Activated CD4-positive, alpha-beta memory T cell treated with anti-CD3 and anti-CD28 coated beads for 36 hours (primary cell): Measurements from ENCODE around the gene RAB1A. TPM values are rescaled to one million over a fixed set of nuclear protein-coding genes. Genes with fewer than 3 reads are reported as not detected.
"Not testable (repeated sequence)": the region's sequence is repeated elsewhere in the genome, so short reads cannot be mapped to it uniquely, and the experiment has no call there.

Experiments
- CTCF ChIA-PET: fragments of 350-600 bp; sonication (Branson Sonifier 250); formaldehyde crosslinking; loops from one replicate; lab custom pipeline; 2021; ENCODE audit warnings: antibody characterized with exemption, inconsistent platforms; lab: Charles Lee
- POLR2A ChIA-PET: fragments of 350-600 bp; sonication (Branson Sonifier 250); formaldehyde crosslinking; loops from one replicate; lab custom pipeline; 2021; ENCODE audit warnings: antibody characterized with exemption; lab: Charles Lee
- DNase-seq: peaks from one replicate; pipeline ENCODE4 v3.0.0-alpha.2; 2020
- H3K27ac Mint-ChIP-seq: one replicate; pipeline ENCODE4 v1.8.0; 2021; ENCODE audit warnings: mixed read lengths
- H3K27me3 Mint-ChIP-seq: one replicate; pipeline ENCODE4 v1.8.0; 2021; ENCODE audit warnings: mixed read lengths
- H3K36me3 Mint-ChIP-seq: one replicate; pipeline ENCODE4 v1.8.0; 2021; ENCODE audit warnings: mixed read lengths
- H3K4me1 Mint-ChIP-seq: one replicate; pipeline ENCODE4 v1.8.0; 2021; ENCODE audit warnings: low read depth, mixed read lengths
- H3K4me3 Mint-ChIP-seq: one replicate; pipeline ENCODE4 v1.8.0; 2021; ENCODE audit warnings: mild to moderate bottlenecking, mixed read lengths
- H3K9me3 Mint-ChIP-seq: one replicate; pipeline ENCODE4 v1.8.0; 2021; ENCODE audit warnings: mixed read lengths
- intact Hi-C: fragments of 100-400 bp; cut with micrococcal nuclease; formaldehyde crosslinking; loops from one replicate; pipeline ENCODE4 v1.15.1; 2023
- total RNA-seq, 2 experiments: library from RNA; stranded (reverse); gene quantifications; one replicate each; pipeline ENCODE4 v1.2.3, GENCODE V29; 2021

Gene RAB1A
- total RNA-seq, 2 experiments from 2014 or later, result 84.3 to 84.5 TPM

DNA sequence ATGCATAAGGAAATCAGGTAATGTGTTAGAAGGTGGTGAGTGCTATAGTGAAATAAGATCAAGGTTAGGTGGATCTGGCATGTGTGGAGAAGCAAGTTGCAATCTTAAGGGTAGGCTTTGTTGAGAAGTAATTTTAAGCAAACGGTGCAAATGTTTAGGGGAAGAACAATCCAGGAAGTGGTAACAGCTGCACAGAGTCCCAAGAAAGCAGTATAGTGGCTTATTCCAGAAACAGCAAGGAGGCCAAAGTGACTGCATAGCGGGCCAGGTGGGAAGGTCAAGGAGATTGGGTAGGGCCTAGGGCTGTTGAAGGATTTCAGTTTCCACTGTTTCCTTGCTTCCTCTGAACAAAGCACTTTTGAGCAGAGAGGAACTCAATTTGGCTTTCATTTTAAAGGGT lies 30.0 kb upstream of the RAB1A start:
- CTCF ChIA-PET, result interaction anchor here (0.8 kb wide), 1 partner anchor 9 kb away, joined by 5 read pairs; no protein-coding TSS in a partner anchor
- peaks cover 6% of the 10 kb centered on the region for H3K4me1 Mint-ChIP-seq

DNA sequence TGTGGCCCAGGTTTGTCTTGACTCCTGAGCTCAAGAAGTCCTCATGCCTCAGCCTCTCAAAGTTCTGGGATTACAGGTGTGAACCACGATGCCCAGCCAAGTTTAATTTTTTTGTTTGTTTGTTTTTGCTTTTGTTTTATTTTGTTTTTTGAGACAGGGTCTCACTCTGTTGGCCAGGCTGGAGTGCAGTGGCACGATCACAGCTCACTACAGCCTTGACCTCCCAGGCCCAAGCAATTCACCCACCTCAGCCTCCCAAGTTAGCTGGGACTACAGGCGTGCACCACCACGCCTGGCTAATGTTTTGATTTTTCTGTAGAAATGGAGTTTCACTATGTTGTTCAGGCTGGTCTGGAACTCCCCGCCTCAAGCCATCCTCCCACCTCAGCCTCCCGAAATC lies 29.4 kb upstream of the RAB1A start:
- Mint-ChIP-seq H3K27ac (no peak overlapping the region), H3K9me3 (no peaks in the 10 kb centered on the region), H3K27me3 (peaks cover 2% of the 10 kb centered on the region), H3K4me1 (peaks cover 6% of the 10 kb centered on the region), H3K4me3 (no peak overlapping the region), H3K36me3 (no peaks in the 10 kb centered on the region)
- no peak for DNase-seq
- intact Hi-C loops, result no loop called here
- CTCF ChIA-PET, result interaction anchor here (0.8 to 1.4 kb wide), 2 partner anchors 10 to 94 kb away, joined by 5 read pairs; no protein-coding TSS in a partner anchor
- POLR2A ChIA-PET, result no interaction called here

More for the DNA sequence above, 30.0 kb upstream of the RAB1A start:
- Mint-ChIP-seq H3K36me3 (no peaks in the 10 kb centered on the region), H3K27ac (no peak overlapping the region), H3K27me3 (peaks cover 2% of the 10 kb centered on the region), H3K4me3 (no peak overlapping the region), H3K9me3 (no peaks in the 10 kb centered on the region)
- DNase-seq, result no peak
- intact Hi-C loops, result no loop called here
- POLR2A ChIA-PET, result no interaction called here

DNA sequence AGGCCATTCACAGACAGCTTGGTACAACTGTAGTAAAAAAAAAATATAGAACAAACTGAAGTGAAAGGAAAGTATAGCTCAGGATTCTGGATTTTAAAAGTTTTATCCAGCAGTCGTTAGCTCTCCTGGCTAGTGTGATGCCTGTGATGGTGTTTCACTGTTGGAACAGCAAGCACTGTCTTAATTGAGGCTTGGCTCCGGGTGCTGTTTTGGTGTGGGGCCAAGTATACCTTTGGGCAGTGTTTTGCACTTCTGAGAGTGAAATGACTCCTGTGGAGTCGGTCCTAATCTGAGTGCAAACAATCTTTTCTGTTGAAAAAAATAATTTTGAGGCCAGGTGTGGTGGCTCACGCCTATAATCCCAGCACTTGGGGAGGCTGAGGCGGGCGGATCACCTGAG lies 28.7 kb upstream of the RAB1A start:
- ChIA-PET CTCF (interaction anchor here (1.4 kb wide), 1 partner anchor 94 kb away, joined by 5 read pairs; no protein-coding TSS in a partner anchor), POLR2A (no interaction called here)
- Mint-ChIP-seq H3K27ac (no peak overlapping the region), H3K27me3 (peaks cover 2% of the 10 kb centered on the region), H3K9me3 (no peaks in the 10 kb centered on the region), H3K36me3 (no peaks in the 10 kb centered on the region), H3K4me1 (peaks cover 6% of the 10 kb centered on the region), H3K4me3 (no peak overlapping the region)
- intact Hi-C loops, result no loop called here
- no peak for DNase-seq

DNA sequence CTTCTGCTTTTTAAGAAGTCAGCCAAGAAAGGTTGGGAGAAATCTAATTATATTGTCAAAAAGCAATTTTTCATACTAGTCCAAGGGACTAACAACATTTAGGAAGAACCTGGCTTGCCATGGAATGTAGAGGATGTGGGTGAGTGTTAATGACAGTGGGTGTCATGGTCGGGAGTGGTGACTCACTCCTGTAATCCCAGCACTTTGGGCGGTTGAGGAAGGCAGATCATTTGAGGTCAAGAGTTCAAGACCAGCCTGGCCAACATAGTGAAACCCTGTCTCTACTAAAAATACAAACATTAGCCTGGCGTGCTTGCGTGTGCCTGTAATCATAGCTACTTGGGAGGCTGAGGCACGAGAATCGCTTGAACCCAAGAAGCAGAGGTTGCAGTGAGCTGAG lies 27.9 kb upstream of the RAB1A start:
- H3K27me3 Mint-ChIP-seq, H3K36me3 Mint-ChIP-seq, H3K4me3 Mint-ChIP-seq, intact Hi-C loops, H3K27ac Mint-ChIP-seq, DNase-seq, POLR2A ChIA-PET, H3K9me3 Mint-ChIP-seq, H3K4me1 Mint-ChIP-seq: not testable (repeated sequence)
- CTCF ChIA-PET, result interaction anchor here (1.4 kb wide), 1 partner anchor 93 kb away, joined by 5 read pairs; no protein-coding TSS in a partner anchor

DNA sequence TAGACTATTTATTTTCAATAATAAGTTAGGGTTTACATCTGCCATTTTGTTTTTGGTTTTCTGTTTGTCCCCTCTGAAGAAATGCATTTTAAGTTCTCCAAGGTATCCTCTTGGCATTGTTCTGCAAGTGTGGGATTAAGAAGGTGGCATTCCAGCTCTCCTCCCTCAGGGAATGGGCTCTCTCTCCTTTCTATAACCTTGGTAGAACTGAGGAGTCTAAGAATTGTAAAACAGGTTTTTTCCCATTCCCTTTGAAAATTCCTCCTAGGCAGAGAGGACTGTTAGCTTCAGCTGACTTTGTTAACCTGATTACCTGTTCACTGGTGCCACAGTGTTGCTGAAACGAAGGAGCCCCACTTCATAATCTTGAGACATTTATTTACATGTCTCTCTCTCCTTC lies 26.1 kb upstream of the RAB1A start:
- POLR2A ChIA-PET, result no interaction called here
- Mint-ChIP-seq H3K27ac (no peak overlapping the region), H3K9me3 (no peaks in the 10 kb centered on the region), H3K36me3 (no peaks in the 10 kb centered on the region), H3K4me1 (peaks cover 3% of the 10 kb centered on the region), H3K27me3 (peaks cover 2% of the 10 kb centered on the region), H3K4me3 (no peak overlapping the region)
- CTCF ChIA-PET, result interaction anchor here (1.3 to 2.1 kb wide), 3 partner anchors 13 to 91 kb away, joined by 4 to 8 read pairs (median 5); no protein-coding TSS in a partner anchor
- DNase-seq, result no peak
- intact Hi-C loops, result no loop called here

DNA sequence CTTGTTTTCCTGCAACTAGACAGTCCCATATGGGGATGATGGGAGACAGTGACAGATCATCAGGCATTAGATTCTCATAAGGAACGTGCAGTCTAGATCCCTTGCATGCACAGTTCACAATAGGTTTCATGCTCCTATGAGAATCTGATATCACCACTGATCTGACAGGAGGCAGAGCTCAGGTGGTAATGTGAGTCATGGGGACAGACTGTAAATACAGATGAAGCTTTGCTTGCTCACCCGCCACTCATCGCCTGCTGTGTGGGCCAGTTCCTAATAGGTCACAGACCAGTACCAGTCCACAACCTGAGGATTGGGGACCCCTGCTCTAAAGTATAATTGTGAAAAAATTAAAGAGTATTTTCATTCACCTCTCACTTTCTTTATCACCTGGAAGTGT lies 23.6 kb upstream of the RAB1A start:
- H3K36me3 Mint-ChIP-seq, result no peaks in the 10 kb centered on the region
- ChIA-PET CTCF (interaction anchor here (1.3 kb wide), 1 partner anchor 16 kb away, joined by 3 read pairs; no protein-coding TSS in a partner anchor), POLR2A (no interaction called here)
- DNase-seq, result no peak
- intact Hi-C loops, result no loop called here
- H3K27me3 Mint-ChIP-seq, result peaks cover 2% of the 10 kb centered on the region
- no peak overlapping the region for H3K27ac Mint-ChIP-seq
- no peak overlapping the region for H3K4me3 Mint-ChIP-seq
- no peaks in the 10 kb centered on the region for H3K9me3 Mint-ChIP-seq
- no peaks in the 10 kb centered on the region for H3K4me1 Mint-ChIP-seq

DNA sequence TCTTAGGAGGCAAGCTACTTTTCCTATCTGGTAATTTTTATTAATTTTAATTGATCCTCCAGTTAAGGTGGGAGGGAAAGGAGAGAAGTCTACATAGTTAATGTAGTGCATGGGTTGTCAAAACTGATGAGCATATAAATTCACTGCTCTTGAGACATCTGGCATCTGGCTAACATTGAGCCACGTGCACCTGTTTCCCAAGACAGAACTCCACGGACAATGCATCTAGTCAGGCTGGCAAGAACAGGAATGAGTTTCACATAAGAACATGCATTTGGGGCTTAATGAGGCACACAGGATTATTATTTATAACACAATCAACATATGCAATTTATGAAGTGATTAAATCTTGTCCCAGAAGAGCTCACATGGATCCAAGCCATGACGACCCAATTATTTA lies 16.2 kb upstream of the RAB1A start:
- ChIA-PET CTCF (no interaction called here), POLR2A (no interaction called here)
- Mint-ChIP-seq H3K27me3 (peaks cover 3% of the 10 kb centered on the region), H3K4me1 (no peaks in the 10 kb centered on the region), H3K4me3 (no peak overlapping the region), H3K36me3 (no peaks in the 10 kb centered on the region), H3K9me3 (no peaks in the 10 kb centered on the region), H3K27ac (no peak overlapping the region)
- no peak for DNase-seq
- intact Hi-C loops, result no loop called here

DNA sequence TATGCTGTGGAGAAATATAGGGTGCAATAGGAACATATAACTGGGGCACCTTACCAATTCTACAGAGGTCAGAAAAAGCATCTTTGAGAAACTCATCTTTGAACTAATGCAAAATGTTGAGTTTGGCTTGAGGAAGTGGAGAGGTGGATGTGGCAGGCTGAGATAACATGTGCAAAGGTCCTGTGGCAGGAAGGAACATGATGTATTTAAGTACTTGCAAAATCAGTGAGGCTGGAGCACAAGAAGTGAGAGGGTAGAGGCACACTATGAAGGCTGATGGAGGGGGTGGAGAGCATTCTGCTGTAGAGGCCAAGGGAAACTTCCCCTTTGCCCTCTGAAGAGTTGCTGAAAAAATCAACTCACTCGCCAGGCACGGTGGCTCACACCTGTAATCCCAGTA lies 14.7 kb upstream of the RAB1A start:
- no peaks in the 10 kb centered on the region for H3K9me3 Mint-ChIP-seq

DNA sequence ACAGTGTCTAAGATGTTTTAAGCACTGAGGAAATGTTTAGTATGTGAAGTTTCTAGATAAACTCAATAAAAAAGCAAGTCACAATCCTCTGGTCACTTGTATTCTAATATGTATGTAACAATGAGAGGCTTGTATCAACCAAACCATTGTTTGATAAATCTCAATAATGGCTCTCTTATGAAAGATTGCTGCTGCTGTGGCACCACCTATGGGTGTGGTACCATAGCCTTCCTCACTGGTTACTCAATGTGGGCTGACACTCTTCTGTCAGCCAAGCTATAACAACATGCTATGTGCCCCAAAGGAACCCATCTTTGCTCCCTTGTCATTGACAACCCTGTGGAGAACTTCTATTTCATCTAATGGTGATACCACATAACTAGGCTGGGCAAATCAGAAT lies 12.6 kb upstream of the RAB1A start:
- H3K4me1 Mint-ChIP-seq, result no peaks in the 10 kb centered on the region
- ChIA-PET POLR2A (no interaction called here), CTCF (interaction anchor here (1.4 to 1.7 kb wide), 2 partner anchors 78 to 228 kb away, joined by 3 to 6 read pairs; no protein-coding TSS in a partner anchor)
- no peaks in the 10 kb centered on the region for H3K36me3 Mint-ChIP-seq
- no peaks in the 10 kb centered on the region for H3K9me3 Mint-ChIP-seq
- no peak overlapping the region for H3K27ac Mint-ChIP-seq
- intact Hi-C loops, result no loop called here
- DNase-seq, result peak; percentile 15
- H3K4me3 Mint-ChIP-seq, result no peak overlapping the region
- peaks cover 3% of the 10 kb centered on the region for H3K27me3 Mint-ChIP-seq

More for the DNA sequence above, 14.7 kb upstream of the RAB1A start:
- Mint-ChIP-seq H3K4me3 (no peak overlapping the region), H3K36me3 (no peaks in the 10 kb centered on the region), H3K27ac (no peak overlapping the region), H3K27me3 (peaks cover 3% of the 10 kb centered on the region), H3K4me1 (no peaks in the 10 kb centered on the region)
- DNase-seq, result no peak
- CTCF ChIA-PET, result no interaction called here
- intact Hi-C loops, result no loop called here
- POLR2A ChIA-PET, result no interaction called here

DNA sequence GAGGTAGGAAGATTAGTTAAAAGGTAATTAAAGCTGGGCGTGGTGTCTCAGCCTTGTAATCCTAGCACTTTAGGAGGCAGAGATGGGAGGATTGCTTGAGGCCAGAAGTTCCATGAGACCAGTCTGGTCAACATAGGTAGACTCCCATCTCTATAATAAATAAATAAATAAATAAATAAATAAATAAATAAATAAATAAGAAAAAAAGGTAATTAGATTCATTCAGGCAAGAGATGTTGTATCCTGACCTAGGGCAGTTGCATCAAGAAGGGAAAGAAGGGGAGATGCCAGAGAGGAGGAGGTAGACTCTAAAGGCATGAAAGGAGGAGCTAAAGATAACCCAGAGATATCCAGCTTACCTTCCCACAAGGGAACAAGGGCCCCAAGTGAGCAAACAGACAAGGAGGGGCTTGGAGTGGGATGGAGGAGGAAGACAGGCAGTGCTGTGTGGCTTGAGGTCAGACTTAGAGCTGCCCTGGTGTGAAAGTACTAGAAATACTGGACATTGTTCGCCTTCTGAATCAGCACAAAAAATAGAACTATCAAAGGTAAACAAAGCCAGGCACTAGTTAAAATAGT lies 7.4 kb upstream of the RAB1A start:
- no peak overlapping the region for H3K27ac Mint-ChIP-seq
- no peaks in the 10 kb centered on the region for H3K36me3 Mint-ChIP-seq
- H3K4me3 Mint-ChIP-seq, result no peak overlapping the region
- CTCF ChIA-PET, result interaction anchor here (0.9 kb wide), 1 partner anchor 50 kb away, joined by 3 read pairs; no protein-coding TSS in a partner anchor
- no peak for DNase-seq
- H3K27me3 Mint-ChIP-seq, result no peaks in the 10 kb centered on the region
- POLR2A ChIA-PET, result no interaction called here
- intact Hi-C loops, result no loop called here
- H3K4me1 Mint-ChIP-seq, result no peaks in the 10 kb centered on the region
- no peaks in the 10 kb centered on the region for H3K9me3 Mint-ChIP-seq

DNA sequence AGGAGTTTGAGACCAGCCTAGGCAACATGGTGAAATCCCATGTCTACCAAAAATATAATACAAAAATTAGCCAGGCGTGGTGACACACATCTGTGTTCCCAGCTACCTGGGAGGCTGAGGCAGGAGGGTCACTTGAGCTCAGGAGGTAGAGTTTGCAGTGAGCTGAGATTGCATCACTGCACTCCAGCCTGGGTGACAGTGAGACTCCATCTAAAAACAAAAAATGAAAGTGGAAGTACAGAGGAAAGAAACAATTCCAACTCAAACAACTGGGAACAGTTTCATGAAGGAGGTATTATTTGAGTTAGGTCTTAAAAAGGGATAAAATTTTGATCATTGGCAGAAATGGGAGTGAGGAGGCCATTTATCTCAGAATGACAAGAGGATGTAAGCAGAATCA lies 6.3 kb upstream of the RAB1A start:
- Mint-ChIP-seq H3K36me3 (no peaks in the 10 kb centered on the region), H3K4me1 (no peaks in the 10 kb centered on the region), H3K27ac (no peak overlapping the region), H3K4me3 (no peak overlapping the region), H3K9me3 (no peaks in the 10 kb centered on the region), H3K27me3 (no peaks in the 10 kb centered on the region)
- CTCF ChIA-PET, result no interaction called here
- POLR2A ChIA-PET, result no interaction called here
- no peak for DNase-seq
- intact Hi-C loops, result no loop called here

DNA sequence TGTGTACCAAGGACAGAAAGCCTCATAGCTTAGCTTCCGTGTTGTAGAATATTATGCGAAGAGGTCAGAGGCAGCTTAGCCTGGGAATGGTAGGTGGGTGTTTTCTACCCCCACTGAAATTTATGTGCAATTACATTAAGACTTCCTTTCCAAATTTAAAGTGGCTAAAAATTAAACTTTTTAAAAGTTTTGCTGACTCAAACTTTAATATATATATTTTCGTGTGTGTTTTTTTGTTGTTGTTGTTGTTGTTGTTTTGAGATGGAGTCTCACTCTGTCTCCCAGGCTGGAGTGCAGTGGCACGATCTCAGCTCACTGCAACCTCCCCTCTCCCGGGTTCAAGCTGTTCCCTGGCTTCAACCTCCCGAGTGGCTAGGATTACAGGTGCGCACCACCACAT lies 4.3 kb upstream of the RAB1A start:
- no peak for DNase-seq
- ChIA-PET CTCF (interaction anchor here (0.9 to 1.6 kb wide), 4 partner anchors 35 to 216 kb away, joined by 3 to 9 read pairs (median 6); no protein-coding TSS in a partner anchor), POLR2A (interaction anchor here (1.1 kb wide), 1 partner anchor 39 kb away, joined by 3 read pairs; no protein-coding TSS in a partner anchor)
- no peak overlapping the region for H3K4me3 Mint-ChIP-seq
- no peak overlapping the region for H3K27ac Mint-ChIP-seq
- H3K36me3 Mint-ChIP-seq, result peaks cover 2% of the 10 kb centered on the region
- H3K4me1 Mint-ChIP-seq, result peaks cover 4% of the 10 kb centered on the region
- H3K9me3 Mint-ChIP-seq, result no peaks in the 10 kb centered on the region
- no peaks in the 10 kb centered on the region for H3K27me3 Mint-ChIP-seq
- intact Hi-C loops, result no loop called here
